Endothelial cell of umbilical vein (primary cell): ENCODE data around the gene PDLIM4.

Experiments used
- GATA2 ChIP-seq: IDR thresholded peaks from 2 replicates; pipeline ENCODE4 v1.7.0; 2011; ENCODE audit warnings: low read depth, mild to moderate bottlenecking, moderate library complexity, mixed read lengths, low read length; ENCODE audit not compliant: insufficient read length, insufficient read depth
- POLR2A ChIP-seq: IDR thresholded peaks from 2 replicates; pipeline ENCODE4 v1.6.1; 2012; ENCODE audit warnings: low read depth, mild to moderate bottlenecking, control low read depth, low read length

GRCh38 chr5:132235340-132235739 is 22.2 kb upstream of the PDLIM4 start:
- TF ChIP-seq GATA2 (no peak), POLR2A (no peak)
